ENCODE results near the gene ITPR2.

The ITPR2 gene

GRCh38 chr12:26410689-26411088, 422.3 kb downstream of the ITPR2 start:
- Histone ChIP-seq H3K79me2 (ENCODE audit: low read length) (no peaks in the 10 kb centered on the region), H3K4me3 (ENCODE audit: low read length) (no peak overlapping the region), H3K9me3 (ENCODE audit: insufficient read depth, low read length) (no peaks in the 10 kb centered on the region), H3K4me1 (ENCODE audit: low read length) (no peaks in the 10 kb centered on the region), H3K9ac (ENCODE audit: low read length) (no peak overlapping the region), H2AFZ (ENCODE audit: low read depth, low read length) (no peak overlapping the region), H3K4me2 (ENCODE audit: low read length) (no peak overlapping the region), H3K27me3 (ENCODE audit: low read depth, low read length) (no peaks in the 10 kb centered on the region), H3K27ac (ENCODE audit: low read length) (no peak overlapping the region), H4K20me1 (ENCODE audit: insufficient read depth, low read length) (no peaks in the 10 kb centered on the region), H3K36me3 (replicated peaks; ENCODE audit: low read depth, low read length) (peaks cover 28% of the 10 kb centered on the region)
- TF ChIP-seq EZH2phosphoT487 (IDR thresholded peaks at IDR 0.05; ENCODE audit: low read depth): no peak
- TF ChIP-seq CTCF (IDR thresholded peaks at IDR 0.05; ENCODE audit: low read depth, low read length): no peak

GRCh38 chr12:26406813-26407212, 426.2 kb downstream of the ITPR2 start:
- H3K4me1 ChIP-seq (ENCODE audit: low read length): no peaks in the 10 kb centered on the region
- no peaks in the 10 kb centered on the region for H3K9me3 ChIP-seq (ENCODE audit: insufficient read depth, low read length)
- H3K27me3 ChIP-seq (ENCODE audit: low read depth, low read length): no peaks in the 10 kb centered on the region
- no peak overlapping the region for H2AFZ ChIP-seq (ENCODE audit: low read depth, low read length)
- H3K36me3 ChIP-seq (replicated peaks; ENCODE audit: low read depth, low read length): peaks cover 35% of the 10 kb centered on the region
- no peaks in the 10 kb centered on the region for H3K79me2 ChIP-seq (ENCODE audit: low read length)
- H3K9ac ChIP-seq (ENCODE audit: low read length): no peak overlapping the region
- no peaks in the 10 kb centered on the region for H4K20me1 ChIP-seq (ENCODE audit: insufficient read depth, low read length)
- H3K4me3 ChIP-seq (ENCODE audit: low read length): no peak overlapping the region
- no peak overlapping the region for H3K27ac ChIP-seq (ENCODE audit: low read length)
- no peak overlapping the region for H3K4me2 ChIP-seq (ENCODE audit: low read length)
- TF ChIP-seq CTCF (IDR thresholded peaks at IDR 0.05; ENCODE audit: low read depth, low read length): no peak

GRCh38 chr12:26406391-26406790, 426.6 kb downstream of the ITPR2 start:
- H3K27ac ChIP-seq (ENCODE audit: low read length): no peak overlapping the region
- H4K20me1 ChIP-seq (ENCODE audit: insufficient read depth, low read length): no peaks in the 10 kb centered on the region
- no peak for TF ChIP-seq EZH2phosphoT487 (IDR thresholded peaks at IDR 0.05; ENCODE audit: low read depth)
- no peak for TF ChIP-seq CTCF (IDR thresholded peaks at IDR 0.05; ENCODE audit: low read depth, low read length)
- H3K36me3 ChIP-seq (replicated peaks; ENCODE audit: low read depth, low read length): peaks cover 39% of the 10 kb centered on the region
- no peaks in the 10 kb centered on the region for H3K4me1 ChIP-seq (ENCODE audit: low read length)
- H3K27me3 ChIP-seq (ENCODE audit: low read depth, low read length): no peaks in the 10 kb centered on the region
- no peak overlapping the region for H3K9ac ChIP-seq (ENCODE audit: low read length)
- no peak overlapping the region for H3K4me2 ChIP-seq (ENCODE audit: low read length)
- H3K4me3 ChIP-seq (ENCODE audit: low read length): no peak overlapping the region
- H3K79me2 ChIP-seq (ENCODE audit: low read length): no peaks in the 10 kb centered on the region
- H3K9me3 ChIP-seq (ENCODE audit: insufficient read depth, low read length): no peaks in the 10 kb centered on the region
- H2AFZ ChIP-seq (ENCODE audit: low read depth, low read length): no peak overlapping the region

GRCh38 chr12:26403601-26404000, 429.4 kb downstream of the ITPR2 start:
- Histone ChIP-seq H3K9me3 (ENCODE audit: insufficient read depth, low read length) (no peaks in the 10 kb centered on the region), H2AFZ (ENCODE audit: low read depth, low read length) (no peak overlapping the region), H3K36me3 (replicated peaks; ENCODE audit: low read depth, low read length) (peaks cover 24% of the 10 kb centered on the region), H3K27me3 (ENCODE audit: low read depth, low read length) (no peaks in the 10 kb centered on the region), H3K4me3 (ENCODE audit: low read length) (no peak overlapping the region), H3K79me2 (ENCODE audit: low read length) (no peaks in the 10 kb centered on the region), H3K9ac (ENCODE audit: low read length) (no peak overlapping the region), H3K4me2 (ENCODE audit: low read length) (no peak overlapping the region), H4K20me1 (ENCODE audit: insufficient read depth, low read length) (no peaks in the 10 kb centered on the region), H3K4me1 (ENCODE audit: low read length) (no peaks in the 10 kb centered on the region), H3K27ac (ENCODE audit: low read length) (no peak overlapping the region)
- TF ChIP-seq CTCF (IDR thresholded peaks at IDR 0.05; ENCODE audit: low read depth, low read length): no peak
- no peak for TF ChIP-seq EZH2phosphoT487 (IDR thresholded peaks at IDR 0.05; ENCODE audit: low read depth)

All from OCI-LY3 (cell line).